HG02885 (cell line): ENCODE data around the gene WIPF1.
"Not testable (repeated sequence)": the region's sequence is repeated elsewhere in the genome, so short reads cannot be mapped to it uniquely, and the experiment has no call there.

ENCODE experiments used
- ATAC-seq: cut with Tn5 transposase; IDR thresholded peaks from one replicate; pipeline ENCODE4 v1.9.1; 2021; ENCODE audit warnings: mild to moderate bottlenecking; ENCODE audit not compliant: unreplicated experiment, poor library complexity

Gene WIPF1

GRCh38 chr2:174575124-174575776 is 22.4 kb downstream of the WIPF1 start:
- no peak for ATAC-seq

GRCh38 chr2:174574657-174575056 is 22.9 kb downstream of the WIPF1 start:
- no peak for ATAC-seq

GRCh38 chr2:174573621-174574081 is 24.0 kb downstream of the WIPF1 start:
- no peak for ATAC-seq

- ATAC-seq = no peak
These were observed 25.0 kb downstream of the WIPF1 start for GRCh38 chr2:174572556-174572955.

GRCh38 chr2:174571669-174572323 is 25.8 kb downstream of the WIPF1 start:
- ATAC-seq = no peak

- no peak for ATAC-seq
These were observed 27.2 kb downstream of the WIPF1 start for GRCh38 chr2:174570318-174570958.

- ATAC-seq = no peak
These were observed 27.9 kb downstream of the WIPF1 start for GRCh38 chr2:174569678-174570077.

GRCh38 chr2:174568425-174568824 is 29.2 kb downstream of the WIPF1 start:
- ATAC-seq = peak; percentile 50

GRCh38 chr2:174566871-174567270 is 30.7 kb downstream of the WIPF1 start:
- no peak for ATAC-seq

GRCh38 chr2:174563530-174564282 is 33.9 kb downstream of the WIPF1 start:
- ATAC-seq = no peak

- no peak for ATAC-seq
These were observed 35.6 kb downstream of the WIPF1 start for GRCh38 chr2:174561972-174562370.

GRCh38 chr2:174561283-174561971 is 36.2 kb downstream of the WIPF1 start:
- ATAC-seq = no peak

- ATAC-seq = no peak
These were observed 36.9 kb downstream of the WIPF1 start for GRCh38 chr2:174560737-174561136.

- ATAC-seq = no peak
These were observed 41.6 kb downstream of the WIPF1 start for GRCh38 chr2:174555998-174556397.

- no peak for ATAC-seq
These were observed 43.0 kb downstream of the WIPF1 start for GRCh38 chr2:174554529-174555150.

GRCh38 chr2:174553811-174554493 is 43.7 kb downstream of the WIPF1 start:
- ATAC-seq = peak; percentile 84

GRCh38 chr2:174552880-174553279 is 44.7 kb downstream of the WIPF1 start:
- no peak for ATAC-seq

- no peak for ATAC-seq
These were observed 45.9 kb downstream of the WIPF1 start for GRCh38 chr2:174551697-174552096.

GRCh38 chr2:174548646-174549045 is 49.0 kb downstream of the WIPF1 start:
- ATAC-seq = not testable (repeated sequence)
